Measurements from ENCODE around the gene SNRNP27.

- TF ChIP-seq, protein P1, sequence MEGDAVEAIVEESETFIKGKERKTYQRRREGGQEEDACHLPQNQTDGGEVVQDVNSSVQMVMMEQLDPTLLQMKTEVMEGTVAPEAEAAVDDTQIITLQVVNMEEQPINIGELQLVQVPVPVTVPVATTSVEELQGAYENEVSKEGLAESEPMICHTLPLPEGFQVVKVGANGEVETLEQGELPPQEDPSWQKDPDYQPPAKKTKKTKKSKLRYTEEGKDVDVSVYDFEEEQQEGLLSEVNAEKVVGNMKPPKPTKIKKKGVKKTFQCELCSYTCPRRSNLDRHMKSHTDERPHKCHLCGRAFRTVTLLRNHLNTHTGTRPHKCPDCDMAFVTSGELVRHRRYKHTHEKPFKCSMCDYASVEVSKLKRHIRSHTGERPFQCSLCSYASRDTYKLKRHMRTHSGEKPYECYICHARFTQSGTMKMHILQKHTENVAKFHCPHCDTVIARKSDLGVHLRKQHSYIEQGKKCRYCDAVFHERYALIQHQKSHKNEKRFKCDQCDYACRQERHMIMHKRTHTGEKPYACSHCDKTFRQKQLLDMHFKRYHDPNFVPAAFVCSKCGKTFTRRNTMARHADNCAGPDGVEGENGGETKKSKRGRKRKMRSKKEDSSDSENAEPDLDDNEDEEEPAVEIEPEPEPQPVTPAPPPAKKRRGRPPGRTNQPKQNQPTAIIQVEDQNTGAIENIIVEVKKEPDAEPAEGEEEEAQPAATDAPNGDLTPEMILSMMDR (IDR thresholded peaks at IDR 0.05), result no peak
- no peak for TF ChIP-seq POLR2A (IDR thresholded peaks at IDR 0.05)
These were observed 40.8 kb downstream of the SNRNP27 start for GRCh38 chr2:69934614-69934908.

All from ovary (tissue), 3 donors.